ENCODE data around the gene SSR1. TPM values are rescaled to one million over a fixed set of nuclear protein-coding genes. Genes with fewer than 3 reads are reported as not detected.
"Not testable (repeated sequence)": the region's sequence is repeated elsewhere in the genome, so short reads cannot be mapped to it uniquely, and the experiment has no call there.

Gene SSR1
- total RNA-seq, 4 donors from 2014 or later: 55.9 to 113 (median 74.8) TPM

- H3K36me3 ChIP-seq: no peaks in the 10 kb centered on the region
- no peaks in the 10 kb centered on the region for H3K9me3 ChIP-seq
- no peak for TF ChIP-seq CTCF (IDR thresholded peaks at IDR 0.05)
- no peak for TF ChIP-seq POLR2A (IDR thresholded peaks at IDR 0.05)
- H3K27me3 ChIP-seq: no peaks in the 10 kb centered on the region
- H3K4me1 ChIP-seq: no peaks in the 10 kb centered on the region
- 77 to 86% methylated on average over 8 to 9 of the region's 9 CpGs for WGBS, 2 donors
- no peak for DNase-seq
- no peak overlapping the region for H3K4me3 ChIP-seq (replicated peaks in 1 of 3)
- intact Hi-C loops (cut with DNase I): no loop called here
- H3K27ac ChIP-seq: no peak overlapping the region
Observed at GRCh38 chr6:7341989-7342742, 29.2 kb upstream of the SSR1 start.

GRCh38 chr6:7341271-7341670 lies 28.3 kb upstream of the SSR1 start:
- no peak overlapping the region for H3K27ac ChIP-seq
- no peaks in the 10 kb centered on the region for H3K4me1 ChIP-seq
- H3K36me3 ChIP-seq: no peaks in the 10 kb centered on the region
- WGBS, 2 donors: 92 to 97% methylated on average over 3 of the region's 3 CpGs
- TF ChIP-seq POLR2A (IDR thresholded peaks at IDR 0.05) (no peak), CTCF (IDR thresholded peaks at IDR 0.05) (no peak)
- DNase-seq: no peak
- intact Hi-C loops (cut with DNase I): no loop called here
- no peaks in the 10 kb centered on the region for H3K9me3 ChIP-seq
- H3K27me3 ChIP-seq: no peaks in the 10 kb centered on the region
- H3K4me3 ChIP-seq (replicated peaks in 1 of 3): no peak overlapping the region

- H3K4me1 ChIP-seq; H3K9me3 ChIP-seq; intact Hi-C loops (cut with DNase I); DNase-seq; H3K27ac ChIP-seq; H3K36me3 ChIP-seq; H3K27me3 ChIP-seq; H3K4me3 ChIP-seq (replicated peaks in 1 of 3): not testable (repeated sequence)
- peak in 1 of 6 experiments; percentile 6 for TF ChIP-seq CTCF (IDR thresholded peaks at IDR 0.05)
- 80 to 81% methylated on average over 9 to 12 of the region's 14 CpGs for WGBS, 2 donors
Observed at GRCh38 chr6:7339007-7339732, 26.2 kb upstream of the SSR1 start.

- no peaks in the 10 kb centered on the region for H3K9me3 ChIP-seq
- no peaks in the 10 kb centered on the region for H3K4me1 ChIP-seq
- no peak overlapping the region for H3K27ac ChIP-seq
- TF ChIP-seq CTCF (IDR thresholded peaks at IDR 0.05) (no peak), POLR2A (IDR thresholded peaks at IDR 0.05) (no peak)
- H3K36me3 ChIP-seq: no peaks in the 10 kb centered on the region
- H3K27me3 ChIP-seq: no peaks in the 10 kb centered on the region
- no peak overlapping the region for H3K4me3 ChIP-seq (replicated peaks in 1 of 3)
- no peak for DNase-seq
- WGBS, 2 donors: 88 to 89% methylated on average over 2 of the region's 2 CpGs
- intact Hi-C loops (cut with DNase I): no loop called here
Observed at GRCh38 chr6:7338031-7338430, 25.0 kb upstream of the SSR1 start.

- Histone ChIP-seq H3K4me3 (replicated peaks in 1 of 3) (no peak overlapping the region), H3K9me3 (no peaks in the 10 kb centered on the region), H3K36me3 (no peaks in the 10 kb centered on the region), H3K27me3 (no peaks in the 10 kb centered on the region), H3K4me1 (no peaks in the 10 kb centered on the region), H3K27ac (no peak overlapping the region)
- intact Hi-C loops (cut with DNase I): no loop called here
- TF ChIP-seq CTCF (IDR thresholded peaks at IDR 0.05) (no peak), POLR2A (IDR thresholded peaks at IDR 0.05) (no peak)
- 92 to 93% methylated on average over 3 of the region's 3 CpGs for WGBS, 2 donors
- DNase-seq: no peak
Observed at GRCh38 chr6:7335519-7335918, 22.5 kb upstream of the SSR1 start.

Data from thyroid gland (tissue), 4 donors.